ENCODE results near the gene COPS7A.

COPS7A gene

DNA sequence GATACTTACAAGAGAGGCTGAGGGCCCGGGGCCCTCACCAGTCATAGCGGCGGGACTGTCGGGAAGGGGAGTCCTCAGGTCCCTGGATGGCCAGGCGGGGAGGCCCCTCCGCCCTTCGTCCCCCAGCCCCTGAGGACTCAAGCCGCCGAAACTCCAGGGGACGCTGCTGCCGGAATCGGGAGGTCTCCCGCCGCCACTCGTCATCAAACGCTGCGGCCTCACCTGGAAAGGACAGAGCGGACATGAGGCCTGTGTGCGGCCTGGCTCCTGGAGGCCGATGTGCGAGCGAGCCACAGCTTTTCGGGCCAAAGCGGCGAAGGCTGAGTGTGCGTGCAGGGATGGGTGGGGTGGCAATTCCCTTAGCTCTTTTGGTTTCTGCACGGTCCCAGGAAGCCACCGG, 24.9 kb downstream of the COPS7A start:
- Histone ChIP-seq H3K36me3 (ENCODE audit: insufficient read depth, low read length) (peaks cover 64% of the 10 kb centered on the region), H3K9me3 (ENCODE audit: insufficient read depth, low read length, severe bottlenecking) (no peaks in the 10 kb centered on the region), H2AFZ (ENCODE audit: low read depth, low read length) (no peak overlapping the region), H3K4me2 (ENCODE audit: insufficient read depth, low read length) (no peak overlapping the region), H3K79me2 (ENCODE audit: insufficient read depth, low read length) (peaks cover 26% of the 10 kb centered on the region), H3K27ac (ENCODE audit: low read length) (no peak overlapping the region), H4K20me1 (ENCODE audit: insufficient read depth, low read length) (peaks cover 13% of the 10 kb centered on the region), H3K9ac (ENCODE audit: low read depth, low read length) (no peak overlapping the region), H3K4me3 (ENCODE audit: low read depth in 1 of 2, low read length in 2 of 2) (no peak overlapping the region), H3K4me1 (ENCODE audit: insufficient read depth, low read length) (peaks cover 23% of the 10 kb centered on the region), H3K27me3 (ENCODE audit: insufficient read depth, low read length, poor library complexity) (no peaks in the 10 kb centered on the region)
- TF ChIP-seq, protein P1, sequence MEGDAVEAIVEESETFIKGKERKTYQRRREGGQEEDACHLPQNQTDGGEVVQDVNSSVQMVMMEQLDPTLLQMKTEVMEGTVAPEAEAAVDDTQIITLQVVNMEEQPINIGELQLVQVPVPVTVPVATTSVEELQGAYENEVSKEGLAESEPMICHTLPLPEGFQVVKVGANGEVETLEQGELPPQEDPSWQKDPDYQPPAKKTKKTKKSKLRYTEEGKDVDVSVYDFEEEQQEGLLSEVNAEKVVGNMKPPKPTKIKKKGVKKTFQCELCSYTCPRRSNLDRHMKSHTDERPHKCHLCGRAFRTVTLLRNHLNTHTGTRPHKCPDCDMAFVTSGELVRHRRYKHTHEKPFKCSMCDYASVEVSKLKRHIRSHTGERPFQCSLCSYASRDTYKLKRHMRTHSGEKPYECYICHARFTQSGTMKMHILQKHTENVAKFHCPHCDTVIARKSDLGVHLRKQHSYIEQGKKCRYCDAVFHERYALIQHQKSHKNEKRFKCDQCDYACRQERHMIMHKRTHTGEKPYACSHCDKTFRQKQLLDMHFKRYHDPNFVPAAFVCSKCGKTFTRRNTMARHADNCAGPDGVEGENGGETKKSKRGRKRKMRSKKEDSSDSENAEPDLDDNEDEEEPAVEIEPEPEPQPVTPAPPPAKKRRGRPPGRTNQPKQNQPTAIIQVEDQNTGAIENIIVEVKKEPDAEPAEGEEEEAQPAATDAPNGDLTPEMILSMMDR (IDR thresholded peaks at IDR 0.05; ENCODE audit: borderline replicate concordance, extremely low read depth, low read length, poor library complexity, severe bottlenecking) = no peak
- no peak for TF ChIP-seq EZH2 (IDR thresholded peaks at IDR 0.05; ENCODE audit: borderline replicate concordance, low read depth, low read length, severe bottlenecking)
- DNase-seq (no peak), ATAC-seq (ENCODE audit: insufficient read depth, low read depth) (no peak)

DNA sequence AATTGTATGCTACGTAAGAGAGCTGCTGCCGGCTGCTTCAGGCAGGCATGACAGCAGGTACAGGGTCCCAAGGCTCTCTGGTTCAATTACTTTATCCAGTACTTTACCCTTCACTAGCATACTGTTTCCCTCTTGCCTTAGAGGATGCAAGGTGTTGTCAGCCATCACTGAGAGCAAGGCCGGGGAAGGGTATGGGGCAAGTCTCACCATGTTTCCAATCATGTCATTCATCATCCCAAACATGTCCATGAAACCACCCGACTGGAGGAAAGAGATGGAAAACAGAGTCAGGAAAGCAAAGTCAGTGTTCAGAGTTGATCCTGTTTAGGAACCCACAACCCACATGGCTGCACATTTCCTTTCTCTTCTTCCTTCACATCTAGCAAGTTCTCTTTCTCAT, 26.7 kb downstream of the COPS7A start:
- no peak for DNase-seq
- TF ChIP-seq EZH2 (IDR thresholded peaks at IDR 0.05; ENCODE audit: borderline replicate concordance, low read depth, low read length, severe bottlenecking) = no peak
- TF ChIP-seq, protein P1 (IDR thresholded peaks at IDR 0.05; ENCODE audit: borderline replicate concordance, extremely low read depth, low read length, poor library complexity, severe bottlenecking) = no peak
- Histone ChIP-seq H3K4me2 (ENCODE audit: insufficient read depth, low read length) (no peak overlapping the region), H3K27ac (ENCODE audit: low read length) (no peak overlapping the region), H2AFZ (ENCODE audit: low read depth, low read length) (no peak overlapping the region), H3K36me3 (ENCODE audit: insufficient read depth, low read length) (peaks cover 64% of the 10 kb centered on the region), H3K4me1 (ENCODE audit: insufficient read depth, low read length) (peaks cover 29% of the 10 kb centered on the region), H3K27me3 (ENCODE audit: insufficient read depth, low read length, poor library complexity) (no peaks in the 10 kb centered on the region), H3K79me2 (ENCODE audit: insufficient read depth, low read length) (peaks cover 26% of the 10 kb centered on the region), H4K20me1 (ENCODE audit: insufficient read depth, low read length) (peaks cover 13% of the 10 kb centered on the region), H3K4me3 (ENCODE audit: low read depth in 1 of 2, low read length in 2 of 2) (no peak overlapping the region), H3K9ac (ENCODE audit: low read depth, low read length) (no peak overlapping the region), H3K9me3 (ENCODE audit: insufficient read depth, low read length, severe bottlenecking) (no peaks in the 10 kb centered on the region)
- ATAC-seq (ENCODE audit: insufficient read depth, low read depth) = no peak

DNA sequence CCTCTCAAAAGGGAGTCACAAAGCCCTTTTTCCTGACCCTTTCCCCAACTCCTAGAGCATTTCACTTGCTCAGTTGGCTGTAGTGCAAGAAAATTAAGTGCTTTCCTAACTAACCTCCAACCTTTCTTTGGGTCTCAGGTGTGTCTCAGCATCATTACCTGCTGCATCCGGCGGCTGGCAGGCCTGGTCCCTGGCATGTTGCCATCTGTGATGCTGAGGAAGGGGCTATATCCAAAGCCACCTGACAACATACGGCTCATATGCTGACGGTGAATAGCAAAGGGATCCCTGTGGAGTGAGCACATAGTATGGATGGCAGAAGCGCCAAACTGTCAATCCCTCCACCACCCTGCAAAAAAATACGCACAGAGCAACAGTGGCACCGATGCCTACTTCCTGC, 27.9 kb downstream of the COPS7A start:
- Histone ChIP-seq H3K79me2 (ENCODE audit: insufficient read depth, low read length) (peaks cover 26% of the 10 kb centered on the region), H4K20me1 (ENCODE audit: insufficient read depth, low read length) (peaks cover 13% of the 10 kb centered on the region), H3K4me3 (ENCODE audit: low read depth in 1 of 2, low read length in 2 of 2) (peak overlapping the region; percentile 48 to 63; a peak in 3 of 4 replicates), H3K27ac (ENCODE audit: low read length) (peak overlapping the region; percentile 95), H3K27me3 (ENCODE audit: insufficient read depth, low read length, poor library complexity) (no peaks in the 10 kb centered on the region), H3K9ac (ENCODE audit: low read depth, low read length) (peak overlapping the region; percentile 80), H3K9me3 (ENCODE audit: insufficient read depth, low read length, severe bottlenecking) (no peaks in the 10 kb centered on the region), H2AFZ (ENCODE audit: low read depth, low read length) (no peak overlapping the region), H3K4me1 (ENCODE audit: insufficient read depth, low read length) (peaks cover 29% of the 10 kb centered on the region), H3K36me3 (ENCODE audit: insufficient read depth, low read length) (peaks cover 53% of the 10 kb centered on the region), H3K4me2 (ENCODE audit: insufficient read depth, low read length) (peak overlapping the region; percentile 83)
- TF ChIP-seq, protein P1 (IDR thresholded peaks at IDR 0.05; ENCODE audit: borderline replicate concordance, extremely low read depth, low read length, poor library complexity, severe bottlenecking) = no peak
- no peak for TF ChIP-seq EZH2 (IDR thresholded peaks at IDR 0.05; ENCODE audit: borderline replicate concordance, low read depth, low read length, severe bottlenecking)
- ATAC-seq (ENCODE audit: insufficient read depth, low read depth) (no peak), DNase-seq (no peak)

All from DND-41 (cell line).